Thyroid gland (tissue), 4 donors: Measurements from ENCODE around the gene COMMD6. TPM values are rescaled to one million over a fixed set of nuclear protein-coding genes. Genes with fewer than 3 reads are reported as not detected.

Source experiments
- DNase-seq, 2 donors: peaks; one replicate each; pipeline ENCODE4 v3.0.0-alpha.2; 2019
- H3K27ac ChIP-seq, 3 donors: fragments of 200-600 bp; sonication (generic); 1 replicate in 2 of 3; 2 replicates in 1 of 3; pipeline ENCODE4 v1.5.1; 2016 to 2019; ENCODE audit warnings: mild to moderate bottlenecking in 1 of 3, moderate library complexity in 1 of 3
- H3K27me3 ChIP-seq: fragments of 200-600 bp; sonication (generic); one replicate; pipeline ENCODE4 v1.5.1; 2019
- H3K36me3 ChIP-seq, 2 donors: fragments of 200-600 bp; sonication (generic); one replicate each; pipeline ENCODE4 v1.5.1; 2016 to 2019
- H3K4me1 ChIP-seq, 2 donors: fragments of 200-600 bp; sonication (generic); one replicate each; pipeline ENCODE4 v1.5.1; 2017 to 2019
- H3K4me3 ChIP-seq, 3 donors: fragments of 200-600 bp; sonication (generic); replicated peaks in 1 of 3; 1 replicate in 2 of 3; 2 replicates in 1 of 3; pipeline ENCODE4 v1.5.1; 2016; ENCODE audit warnings: mild to moderate bottlenecking in 1 of 3
- H3K9me3 ChIP-seq: fragments of 200-600 bp; sonication (generic); one replicate; pipeline ENCODE4 v1.5.1; 2017
- POLR2A ChIP-seq, 2 donors: fragments of 450-650 bp; IDR thresholded peaks; one replicate each; pipeline ENCODE4 v1.6.1; 2017; ENCODE audit warnings: antibody characterized with exemption in 2 of 2, mild to moderate bottlenecking in 2 of 2, moderate library complexity in 1 of 2
- WGBS, 2 donors: methylation state at CpG; one replicate each; pipeline ENCODE4 v1.1.5; 2017; 5-methylcytosine and 5-hydroxymethylcytosine counted together
- intact Hi-C: fragments of 100-400 bp; cut with DNase I; formaldehyde crosslinking; loops from one replicate; pipeline ENCODE4 v1.15.1; 2023
- total RNA-seq, 4 donors: library from RNA; depleted of rRNA; stranded (reverse); fragments of >200 nt; gene quantifications; one replicate each; pipeline ENCODE4 v1.2.3, GENCODE V29; 2016
- TF ChIP-seq, protein P1 (sequence below), 6 experiments: fragments of 200-600 bp in 3 of 6; fragments of 450-650 bp in 3 of 6; sonication (generic) in 3 of 6; IDR thresholded peaks; one replicate each; pipeline ENCODE4 v1.5.1; 2016 to 2019; ENCODE audit warnings: antibody characterized with exemption in 6 of 6, mild to moderate bottlenecking in 2 of 6, inconsistent platforms in 1 of 6, moderate library complexity in 1 of 6

COMMD6 gene
- total RNA-seq, 4 donors from 2014 or later: 84.6 to 1,117 (median 185) TPM

DNA sequence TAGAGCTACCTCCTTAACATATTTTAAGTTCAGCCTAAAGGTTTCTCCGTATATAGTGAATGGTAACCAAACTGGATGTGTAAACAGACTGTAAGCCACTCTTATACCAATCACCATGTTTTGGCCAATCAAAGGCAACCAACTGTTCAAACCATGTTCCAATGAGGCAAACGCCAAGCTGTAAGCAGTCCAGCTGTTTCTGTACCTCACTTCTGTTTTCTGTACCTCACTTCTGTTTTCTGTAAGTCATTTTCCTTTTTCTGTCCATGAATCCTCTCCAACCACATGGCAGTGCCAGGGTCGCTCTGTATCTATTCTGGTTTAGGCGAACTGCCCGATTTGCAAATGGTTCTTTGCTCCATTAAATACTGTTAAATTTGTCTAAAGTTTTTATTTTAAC, 24.4 kb downstream of the COMMD6 start:
- Histone ChIP-seq H3K4me3 (no peak overlapping the region), H3K36me3 (no peaks in the 10 kb centered on the region), H3K4me1 (no peaks in the 10 kb centered on the region), H3K27ac (no peak overlapping the region), H3K27me3 (no peaks in the 10 kb centered on the region), H3K9me3 (no peaks in the 10 kb centered on the region)
- no peak for DNase-seq
- intact Hi-C loops: no loop called here
- TF ChIP-seq, protein P1, sequence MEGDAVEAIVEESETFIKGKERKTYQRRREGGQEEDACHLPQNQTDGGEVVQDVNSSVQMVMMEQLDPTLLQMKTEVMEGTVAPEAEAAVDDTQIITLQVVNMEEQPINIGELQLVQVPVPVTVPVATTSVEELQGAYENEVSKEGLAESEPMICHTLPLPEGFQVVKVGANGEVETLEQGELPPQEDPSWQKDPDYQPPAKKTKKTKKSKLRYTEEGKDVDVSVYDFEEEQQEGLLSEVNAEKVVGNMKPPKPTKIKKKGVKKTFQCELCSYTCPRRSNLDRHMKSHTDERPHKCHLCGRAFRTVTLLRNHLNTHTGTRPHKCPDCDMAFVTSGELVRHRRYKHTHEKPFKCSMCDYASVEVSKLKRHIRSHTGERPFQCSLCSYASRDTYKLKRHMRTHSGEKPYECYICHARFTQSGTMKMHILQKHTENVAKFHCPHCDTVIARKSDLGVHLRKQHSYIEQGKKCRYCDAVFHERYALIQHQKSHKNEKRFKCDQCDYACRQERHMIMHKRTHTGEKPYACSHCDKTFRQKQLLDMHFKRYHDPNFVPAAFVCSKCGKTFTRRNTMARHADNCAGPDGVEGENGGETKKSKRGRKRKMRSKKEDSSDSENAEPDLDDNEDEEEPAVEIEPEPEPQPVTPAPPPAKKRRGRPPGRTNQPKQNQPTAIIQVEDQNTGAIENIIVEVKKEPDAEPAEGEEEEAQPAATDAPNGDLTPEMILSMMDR (IDR thresholded peaks at IDR 0.05): no peak
- TF ChIP-seq POLR2A (IDR thresholded peaks at IDR 0.05): no peak
- 87 to 94% methylated on average over 5 of the region's 5 CpGs for WGBS, 2 donors

DNA sequence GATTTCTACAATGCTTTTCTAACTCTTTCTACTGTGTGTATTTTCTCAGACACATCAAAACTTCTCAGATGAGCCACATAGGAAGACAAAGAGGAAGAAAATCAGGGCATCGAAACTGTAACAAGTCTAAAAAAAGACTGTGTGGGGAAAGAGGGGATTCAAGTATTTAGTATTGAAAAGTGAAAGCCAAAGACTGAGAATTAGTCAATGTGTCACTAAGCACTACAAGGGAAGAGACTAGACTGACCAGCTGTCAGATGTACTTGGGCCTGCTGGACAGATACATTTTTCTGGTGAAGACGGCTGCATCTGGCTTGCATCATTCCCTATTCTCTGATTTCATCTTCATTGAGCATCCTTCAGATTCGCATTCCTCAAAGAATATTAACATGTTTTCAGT, 25.4 kb downstream of the COMMD6 start:
- Histone ChIP-seq H3K4me3 (no peak overlapping the region), H3K36me3 (no peaks in the 10 kb centered on the region), H3K27ac (no peak overlapping the region), H3K4me1 (peaks cover under 1 to 2% of the 10 kb centered on the region in 2 donors), H3K27me3 (no peaks in the 10 kb centered on the region), H3K9me3 (no peaks in the 10 kb centered on the region)
- intact Hi-C loops: no loop called here
- no peak for TF ChIP-seq POLR2A (IDR thresholded peaks at IDR 0.05)
- TF ChIP-seq, protein P1 (IDR thresholded peaks at IDR 0.05): no peak
- DNase-seq: no peak
- 90 to 91% methylated on average over 3 of the region's 3 CpGs for WGBS, 2 donors

DNA sequence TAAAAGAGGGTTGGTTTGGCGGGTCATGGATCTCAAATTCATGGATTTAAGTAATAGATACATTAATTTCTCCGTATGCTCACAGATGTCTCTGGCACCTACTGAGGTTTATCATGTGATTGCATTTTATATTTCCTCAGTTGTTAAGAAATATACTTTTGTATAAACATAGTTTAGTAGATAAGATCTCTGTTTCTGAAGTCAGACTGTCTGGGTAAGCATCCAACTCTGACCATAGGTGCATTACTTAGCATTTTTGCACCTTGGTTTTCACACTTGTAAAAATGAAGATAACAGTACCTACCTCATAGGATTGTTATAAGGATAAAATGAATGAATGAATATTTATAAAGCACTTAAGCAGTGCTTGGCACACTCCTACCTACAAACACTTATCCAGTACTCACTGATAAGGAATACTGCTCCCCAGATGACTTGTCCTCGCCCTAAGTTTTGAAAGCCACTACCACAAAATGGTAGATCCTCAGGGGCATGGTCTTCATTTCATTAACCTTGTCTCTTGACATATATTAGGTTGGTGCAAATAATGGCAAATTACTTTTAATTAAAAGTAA, 26.5 kb downstream of the COMMD6 start:
- no peak overlapping the region for H3K4me3 ChIP-seq
- no peaks in the 10 kb centered on the region for H3K9me3 ChIP-seq
- no peak overlapping the region for H3K27ac ChIP-seq
- H3K4me1 ChIP-seq: peaks cover 10 to 12% of the 10 kb centered on the region in 2 donors
- no peaks in the 10 kb centered on the region for H3K36me3 ChIP-seq
- no peaks in the 10 kb centered on the region for H3K27me3 ChIP-seq
- DNase-seq: no peak
- 92 to 95% methylated on average over 3 of the region's 3 CpGs for WGBS, 2 donors
- TF ChIP-seq, protein P1 (IDR thresholded peaks at IDR 0.05): no peak
- no peak for TF ChIP-seq POLR2A (IDR thresholded peaks at IDR 0.05)
- intact Hi-C loops: no loop called here

DNA sequence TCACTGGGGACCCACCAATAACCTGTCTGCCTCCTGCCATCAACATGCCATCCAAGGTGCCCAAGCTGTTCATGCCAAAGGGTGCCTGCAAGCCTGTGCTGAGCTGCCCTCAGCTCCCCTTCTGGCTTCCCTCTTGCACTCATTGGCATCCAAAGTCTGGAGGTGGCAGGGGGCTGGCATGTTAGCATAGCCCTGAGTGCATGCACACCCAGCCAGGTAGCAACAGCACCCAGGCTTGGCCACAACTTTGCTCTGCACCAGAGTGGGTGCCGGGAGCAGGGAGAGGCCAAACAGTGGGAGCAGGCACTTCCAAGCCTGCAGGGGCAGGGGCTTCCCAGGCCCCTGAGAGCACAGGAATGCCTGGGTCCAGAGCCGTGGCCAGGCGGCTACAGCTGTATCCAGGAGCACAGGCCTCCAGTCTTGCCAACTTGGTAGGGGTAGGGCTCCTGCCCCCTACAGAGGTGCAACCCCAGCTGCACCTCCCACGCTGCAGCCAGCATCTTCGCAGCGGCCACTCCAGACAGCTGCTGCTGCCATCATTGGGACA, 29.6 kb downstream of the COMMD6 start:
- no peaks in the 10 kb centered on the region for H3K9me3 ChIP-seq
- DNase-seq: no peak
- H3K4me3 ChIP-seq: no peak overlapping the region
- TF ChIP-seq POLR2A (IDR thresholded peaks at IDR 0.05): no peak
- TF ChIP-seq, protein P1 (IDR thresholded peaks at IDR 0.05): no peak
- H3K4me1 ChIP-seq: peaks cover 10 to 21% of the 10 kb centered on the region in 2 donors
- no peaks in the 10 kb centered on the region for H3K36me3 ChIP-seq
- intact Hi-C loops: no loop called here
- WGBS, 2 donors: 97 to 98% methylated on average over 3 to 6 of the region's 6 CpGs
- H3K27me3 ChIP-seq: no peaks in the 10 kb centered on the region
- H3K27ac ChIP-seq: no peak overlapping the region
